ENCODE measurements around the gene GNB3.
"Not testable (repeated sequence)": the region's sequence is repeated elsewhere in the genome, so short reads cannot be mapped to it uniquely, and the experiment has no call there.

Gene GNB3

GRCh38 chr12:6863586-6864321 is 23.0 kb downstream of the GNB3 start:
- no peak for DNase-seq

DNA sequence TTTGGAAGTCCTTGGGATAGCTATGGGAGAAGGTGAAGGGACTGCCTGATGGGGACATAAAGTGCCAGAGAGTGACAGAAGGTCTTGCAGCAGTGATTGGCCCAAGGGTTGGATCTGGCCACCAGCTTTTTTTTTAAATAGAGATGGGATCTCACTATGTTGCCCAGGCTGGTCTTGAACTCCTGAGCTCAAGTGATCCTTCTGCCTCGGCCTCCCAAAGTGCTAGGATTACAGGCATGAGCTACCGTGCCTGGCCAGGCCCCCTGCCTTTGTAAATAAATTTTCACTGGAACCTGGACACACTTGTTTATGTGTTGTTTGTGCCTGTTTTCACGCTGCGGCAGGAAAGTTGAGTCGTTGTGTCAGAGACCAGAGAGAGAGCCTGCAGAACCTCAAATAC is 24.6 kb downstream of the GNB3 start:
- not testable (repeated sequence) for DNase-seq

DNA sequence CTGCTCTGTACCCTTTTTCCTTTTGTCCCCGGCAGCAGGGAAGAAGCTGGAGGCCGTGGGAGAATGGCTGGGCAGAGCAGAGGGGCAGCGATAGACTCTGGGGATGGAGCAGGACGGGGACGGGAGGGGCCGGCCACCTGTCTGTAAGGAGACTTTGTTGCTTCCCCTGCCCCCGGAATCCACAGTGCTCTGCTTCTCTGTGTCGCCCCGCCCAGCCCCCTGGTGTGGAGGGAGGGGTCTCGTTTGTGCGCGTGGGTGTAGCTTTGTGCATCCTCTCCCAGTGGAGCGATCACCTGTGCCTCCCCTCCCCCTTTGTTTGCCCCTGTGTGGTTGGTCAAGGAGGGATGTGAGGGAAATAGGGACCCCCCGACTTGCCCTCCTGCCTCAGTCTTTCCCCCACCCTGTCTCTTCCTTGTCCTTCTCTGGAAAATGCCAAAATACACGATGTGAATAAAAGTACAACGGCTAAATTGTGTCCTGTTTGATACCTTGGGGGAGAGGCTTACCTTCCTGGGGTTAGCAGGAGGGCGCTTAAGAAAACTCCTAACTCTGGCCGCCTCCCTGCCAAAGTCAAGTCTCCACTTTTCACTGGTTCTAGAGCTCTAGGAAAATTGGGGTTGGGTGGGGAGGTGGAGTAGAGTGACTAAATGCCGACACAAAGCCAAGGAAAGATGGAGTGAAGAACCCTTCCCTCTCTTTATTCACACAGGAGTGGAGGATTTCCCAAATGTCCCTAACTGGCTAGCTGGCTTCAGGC is 25.6 kb downstream of the GNB3 start:
- DNase-seq = no peak

DNA sequence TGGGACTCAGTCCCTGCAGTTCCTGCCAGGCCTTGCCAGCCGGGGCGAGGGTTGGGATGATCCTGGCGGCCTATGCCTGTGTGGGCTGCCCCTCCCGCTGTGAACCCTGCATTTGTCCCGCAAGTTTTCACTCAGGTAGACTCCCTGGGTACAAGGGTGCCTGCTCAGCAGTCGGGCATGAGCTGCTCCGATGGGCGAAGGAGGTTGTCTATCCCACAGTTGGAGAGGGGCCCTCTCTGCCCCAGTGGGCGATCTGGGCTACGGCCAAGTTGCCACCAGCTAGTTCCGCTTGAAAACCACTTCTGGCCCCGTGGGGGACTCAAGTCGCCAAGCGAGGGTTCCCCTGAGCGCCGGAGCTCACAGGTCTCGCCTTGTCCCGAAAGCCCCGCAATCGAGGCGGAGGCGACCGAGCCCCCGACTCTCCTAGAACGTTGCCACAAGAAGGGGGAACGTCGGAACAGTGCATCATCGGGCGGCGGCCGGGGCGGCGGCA is 26.2 kb downstream of the GNB3 start:
- no peak for DNase-seq

GRCh38 chr12:6867413-6868210 is 26.9 kb downstream of the GNB3 start, which contains the start of gene TPI1:
TPI1 (plus strand) TSS chr12:6867531; CDS start chr12:6867567, 36 bp downstream.
- DNase-seq = peak; percentile 82

DNA sequence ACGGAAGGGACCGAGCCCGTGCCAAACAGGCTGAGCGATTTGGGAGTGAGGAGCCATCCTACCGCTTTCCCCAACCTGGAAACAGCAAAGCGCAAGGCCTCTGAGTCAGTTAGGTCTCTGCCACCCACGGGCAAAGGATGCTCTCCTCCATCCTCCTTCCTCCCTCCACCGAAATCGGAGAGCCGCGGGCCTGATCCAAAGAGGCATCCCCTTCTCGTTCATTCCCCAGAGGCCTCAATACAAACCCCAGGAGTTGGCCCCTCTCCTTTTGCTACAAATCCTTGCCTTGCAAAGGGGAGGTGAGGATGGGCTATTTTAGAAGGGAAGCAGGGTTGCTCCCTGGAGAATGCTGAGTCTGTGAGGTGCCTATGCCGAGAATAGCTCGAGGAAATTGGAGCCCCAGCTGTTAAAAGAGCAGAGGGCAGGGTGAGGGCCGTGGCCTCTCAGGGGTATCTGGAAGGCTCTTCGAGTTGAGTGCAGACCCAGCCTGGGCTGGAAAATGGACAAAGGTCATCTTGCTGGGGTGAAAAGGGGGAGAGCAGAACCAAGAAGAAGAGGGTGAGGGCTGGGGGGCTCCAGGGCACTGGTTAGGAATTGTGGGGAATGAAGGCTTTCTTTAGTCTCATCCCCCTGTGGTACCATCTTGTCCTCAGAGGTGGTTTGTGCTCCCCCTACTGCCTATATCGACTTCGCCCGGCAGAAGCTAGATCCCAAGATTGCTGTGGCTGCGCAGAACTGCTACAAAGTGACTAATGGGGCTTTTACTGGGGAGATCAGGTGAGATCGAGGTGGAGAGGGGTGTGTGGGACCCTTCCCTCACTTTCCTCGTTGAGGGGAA is 27.7 kb downstream of the GNB3 start:
- DNase-seq = no peak

- peak; percentile 84 for DNase-seq
Observed at GRCh38 chr12:6869049-6870021, 28.6 kb downstream of the GNB3 start.

- DNase-seq = not testable (repeated sequence)
Observed at GRCh38 chr12:6870304-6870703, 29.6 kb downstream of the GNB3 start.

DNA sequence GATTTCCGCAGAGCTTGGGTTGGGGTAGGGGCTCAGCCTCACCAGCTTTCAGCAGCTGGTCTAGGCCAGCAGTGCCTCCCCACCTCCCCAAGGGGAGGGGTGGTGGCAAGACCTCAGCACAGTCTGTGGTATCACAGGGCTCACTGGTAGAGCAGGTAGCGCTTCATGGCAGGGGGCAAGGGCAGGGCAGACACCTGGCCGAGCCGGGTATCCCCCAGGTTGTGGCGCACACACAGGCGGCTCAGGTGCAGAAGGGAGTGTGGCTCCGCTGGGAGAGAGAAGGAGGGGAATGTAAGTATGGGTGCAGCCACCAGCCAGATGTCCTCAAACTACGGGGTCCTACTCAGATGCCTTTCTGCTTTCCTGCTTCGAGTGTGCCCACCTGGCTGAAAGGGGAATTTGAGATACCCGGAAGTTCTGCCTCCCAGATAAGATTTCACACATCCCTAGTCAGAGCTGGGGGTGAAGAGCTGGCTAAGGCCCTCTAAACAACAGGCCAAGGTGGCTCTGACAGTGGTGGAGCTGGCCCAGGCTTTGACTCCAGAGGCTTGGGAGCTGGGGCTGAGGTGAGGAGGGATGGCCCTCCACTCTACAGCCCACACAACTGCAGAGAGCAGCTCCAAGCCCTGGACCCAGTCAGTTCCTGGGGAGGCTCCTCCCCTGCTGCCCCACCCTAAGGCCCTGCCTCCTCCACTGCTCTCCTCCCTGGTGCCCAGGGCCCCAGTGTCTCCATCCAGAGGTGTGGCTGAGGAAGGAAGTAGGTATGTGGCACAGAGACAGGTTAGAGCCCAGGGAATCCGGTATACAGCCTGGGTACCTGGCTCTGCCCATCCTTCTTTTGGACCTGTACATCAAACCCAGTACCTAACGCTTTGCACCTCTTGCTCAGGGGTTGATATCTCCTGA is 30.6 kb downstream of the GNB3 start:
- peak; percentile 66 for DNase-seq

DNA sequence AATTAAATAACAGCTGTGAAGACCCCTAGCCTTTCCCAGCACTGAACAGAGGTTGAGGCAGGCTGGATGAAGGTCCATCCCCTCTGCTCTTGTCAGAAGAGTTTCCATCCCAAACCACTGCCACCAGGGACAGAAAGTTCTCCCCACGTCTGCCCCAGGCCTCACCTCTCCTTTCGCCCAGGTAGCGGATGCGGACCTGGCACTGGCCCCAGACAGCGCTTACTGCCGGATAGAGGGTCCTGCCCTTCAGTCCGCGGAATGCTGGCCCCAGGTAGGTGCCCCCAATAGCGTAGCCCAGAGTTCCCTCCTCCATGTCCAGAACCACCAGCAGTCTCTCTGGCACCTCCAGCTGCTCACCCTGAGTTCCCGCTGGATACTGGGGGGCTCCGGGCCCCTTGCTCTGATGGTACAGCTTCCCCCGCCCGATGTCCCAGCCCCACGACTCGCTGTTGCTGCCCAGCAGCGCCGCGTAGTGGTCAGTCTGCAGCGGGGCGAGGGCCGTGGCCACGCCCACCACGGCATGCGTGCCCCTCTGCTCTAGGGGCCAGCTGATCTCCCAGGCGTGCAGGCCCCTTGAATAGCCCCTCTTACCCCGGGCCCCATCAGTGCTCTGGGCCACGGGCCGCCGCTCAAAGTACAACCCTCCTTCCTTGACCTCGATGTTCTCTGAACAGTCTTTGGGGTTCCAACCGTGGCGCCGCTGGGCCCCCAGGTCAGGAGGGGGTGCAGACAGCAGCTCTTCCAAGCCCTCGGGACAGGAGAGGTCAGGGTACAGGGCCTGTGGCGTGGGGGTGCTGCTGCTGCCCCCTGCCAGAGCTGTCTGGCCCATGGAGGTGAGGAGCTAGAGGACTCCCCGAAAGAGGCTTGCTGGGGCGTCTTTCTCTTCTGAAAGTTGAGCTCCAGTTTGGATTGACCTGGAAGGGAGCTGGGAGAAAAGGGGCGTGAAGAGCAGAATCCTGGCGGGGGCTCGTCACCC is 31.6 kb downstream of the GNB3 start:
- peak; percentile 82 for DNase-seq

GRCh38 chr12:6873094-6874014 is 32.6 kb downstream of the GNB3 start, which contains the start of gene SPSB2:
SPSB2 (minus strand) TSS chr12:6873303; CDS start chr12:6872901, 402 bp downstream.
- peak; percentile 99 for DNase-seq

DNA sequence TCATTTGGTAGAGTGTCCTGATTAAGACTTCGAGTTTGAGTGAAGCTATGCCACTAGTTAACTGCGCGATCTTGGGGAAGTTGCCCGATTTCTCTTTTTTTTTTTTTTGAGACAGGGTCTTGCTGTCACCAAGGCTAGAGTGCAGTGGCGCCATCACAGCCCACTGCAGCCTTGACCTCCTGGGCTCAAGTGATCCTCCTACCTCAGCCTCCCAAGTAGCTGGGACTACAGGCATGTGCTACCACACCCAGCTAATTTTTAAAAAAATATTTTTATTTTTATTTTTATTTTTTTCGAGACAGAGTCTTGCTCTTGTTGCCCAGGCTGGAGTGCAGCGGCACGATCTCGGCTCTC is 33.3 kb downstream of the GNB3 start:
- DNase-seq = not testable (repeated sequence)

GRCh38 chr12:6879824-6880223 is 39.1 kb downstream of the GNB3 start:
- DNase-seq = not testable (repeated sequence)

DNA sequence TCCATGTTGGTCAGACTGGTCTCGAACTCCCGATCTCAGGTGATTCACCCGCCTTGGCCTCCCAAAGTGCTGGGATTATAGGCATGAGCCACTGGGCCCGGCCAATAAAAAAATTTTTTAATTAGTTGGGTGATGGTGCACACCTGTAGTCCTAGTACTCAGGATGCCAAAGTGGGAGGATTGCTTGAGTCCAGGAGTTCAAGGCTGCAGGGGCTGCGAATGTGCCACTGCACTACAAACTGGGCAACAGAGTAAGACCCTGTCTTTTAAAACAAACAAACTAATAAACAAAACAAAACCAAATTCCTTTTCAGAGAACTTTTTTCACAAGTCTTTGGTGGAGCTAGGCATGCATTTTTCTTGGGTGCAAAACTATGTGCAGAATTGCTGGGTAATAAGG is 42.5 kb downstream of the GNB3 start:
- no peak for DNase-seq

- no peak for DNase-seq
Observed at GRCh38 chr12:6883683-6884082, 43.0 kb downstream of the GNB3 start.

GRCh38 chr12:6884539-6884938 is 43.8 kb downstream of the GNB3 start:
- no peak for DNase-seq

- DNase-seq = not testable (repeated sequence)
Observed at GRCh38 chr12:6886206-6886999, 45.7 kb downstream of the GNB3 start.
